Measurements from ENCODE around the gene TP73.

TP73 gene

GRCh38 chr1:3688356-3689137 lies 36.2 kb downstream of the TP73 start:
- H3K9me3 Mint-ChIP-seq, result no peaks in the 10 kb centered on the region
- H3K36me3 Mint-ChIP-seq (ENCODE audit: low read depth), result no peaks in the 10 kb centered on the region
- peaks cover 32% of the 10 kb centered on the region for H3K27me3 Mint-ChIP-seq (ENCODE audit: low read depth)
- no peak overlapping the region for H3K27ac Mint-ChIP-seq
- no peaks in the 10 kb centered on the region for H3K4me1 Mint-ChIP-seq
- H3K4me3 Mint-ChIP-seq, result no peak overlapping the region
- no peak for TF ChIP-seq CTCF (IDR thresholded peaks at IDR 0.05; ENCODE audit: unreplicated experiment in 3 of 3)

GRCh38 chr1:3689138-3689750 lies 36.9 kb downstream of the TP73 start:
- Mint-ChIP-seq H3K9me3 (no peaks in the 10 kb centered on the region), H3K4me1 (no peaks in the 10 kb centered on the region), H3K27me3 (ENCODE audit: low read depth) (peaks cover 32% of the 10 kb centered on the region), H3K36me3 (ENCODE audit: low read depth) (no peaks in the 10 kb centered on the region), H3K4me3 (no peak overlapping the region), H3K27ac (no peak overlapping the region)
- TF ChIP-seq CTCF (IDR thresholded peaks at IDR 0.05; ENCODE audit: unreplicated experiment in 3 of 3), result no peak

- TF ChIP-seq CTCF (IDR thresholded peaks at IDR 0.05; ENCODE audit: unreplicated experiment in 3 of 3), result no peak
- no peak overlapping the region for H3K4me3 Mint-ChIP-seq
Measured at GRCh38 chr1:3690282-3691065, 38.2 kb downstream of the TP73 start.

GRCh38 chr1:3691421-3692204 lies 39.3 kb downstream of the TP73 start:
- no peak for TF ChIP-seq CTCF (IDR thresholded peaks at IDR 0.05; ENCODE audit: unreplicated experiment in 3 of 3)
- Mint-ChIP-seq H3K4me3 (no peak overlapping the region), H3K27ac (no peak overlapping the region), H3K9me3 (no peaks in the 10 kb centered on the region), H3K4me1 (no peaks in the 10 kb centered on the region), H3K36me3 (ENCODE audit: low read depth) (no peaks in the 10 kb centered on the region), H3K27me3 (ENCODE audit: low read depth) (peaks cover 38% of the 10 kb centered on the region)

More at GRCh38 chr1:3690282-3691065, 38.2 kb downstream of the TP73 start:
- H3K27ac Mint-ChIP-seq, result no peak overlapping the region
- peaks cover 33% of the 10 kb centered on the region for H3K27me3 Mint-ChIP-seq (ENCODE audit: low read depth)
- no peaks in the 10 kb centered on the region for H3K4me1 Mint-ChIP-seq
- H3K9me3 Mint-ChIP-seq, result no peaks in the 10 kb centered on the region
- no peaks in the 10 kb centered on the region for H3K36me3 Mint-ChIP-seq (ENCODE audit: low read depth)

- Mint-ChIP-seq H3K36me3 (ENCODE audit: low read depth) (no peaks in the 10 kb centered on the region), H3K27me3 (ENCODE audit: low read depth) (peaks cover 46% of the 10 kb centered on the region), H3K4me3 (no peak overlapping the region), H3K27ac (no peak overlapping the region), H3K4me1 (no peaks in the 10 kb centered on the region), H3K9me3 (no peaks in the 10 kb centered on the region)
- TF ChIP-seq CTCF (IDR thresholded peaks at IDR 0.05; ENCODE audit: unreplicated experiment in 3 of 3), result no peak
Measured at GRCh38 chr1:3692598-3692997, 40.3 kb downstream of the TP73 start.

Data from nephron (organoid).